ENCODE measurements around the gene CDYL2.
"Not testable (repeated sequence)": the region's sequence is repeated elsewhere in the genome, so short reads cannot be mapped to it uniquely, and the experiment has no call there.

Gene CDYL2

GRCh38 chr16:80655751-80656150 is 148.6 kb downstream of the CDYL2 start:
- no peak overlapping the region for H2AFZ ChIP-seq (ENCODE audit: low read depth, low read length)
- peaks cover 14% of the 10 kb centered on the region for H3K4me1 ChIP-seq (ENCODE audit: low read length)
- H3K9ac ChIP-seq (ENCODE audit: low read length): no peak overlapping the region
- no peaks in the 10 kb centered on the region for H4K20me1 ChIP-seq (ENCODE audit: insufficient read depth, low read length)
- no peak overlapping the region for H3K27ac ChIP-seq (ENCODE audit: low read length)
- TF ChIP-seq CTCF (IDR thresholded peaks at IDR 0.05; ENCODE audit: low read depth, low read length) (no peak), EZH2phosphoT487 (IDR thresholded peaks at IDR 0.05; ENCODE audit: low read depth) (no peak)
- no peaks in the 10 kb centered on the region for H3K9me3 ChIP-seq (ENCODE audit: insufficient read depth, low read length)
- no peaks in the 10 kb centered on the region for H3K79me2 ChIP-seq (ENCODE audit: low read length)
- no peak overlapping the region for H3K4me3 ChIP-seq (ENCODE audit: low read length)
- no peak overlapping the region for H3K4me2 ChIP-seq (ENCODE audit: low read length)
- no peaks in the 10 kb centered on the region for H3K27me3 ChIP-seq (ENCODE audit: low read depth, low read length)
- no peaks in the 10 kb centered on the region for H3K36me3 ChIP-seq (replicated peaks; ENCODE audit: low read depth, low read length)

GRCh38 chr16:80654094-80654862 is 150.1 kb downstream of the CDYL2 start:
- no peak overlapping the region for H3K4me2 ChIP-seq (ENCODE audit: low read length)
- H3K79me2 ChIP-seq (ENCODE audit: low read length): no peaks in the 10 kb centered on the region
- H3K36me3 ChIP-seq (replicated peaks; ENCODE audit: low read depth, low read length): no peaks in the 10 kb centered on the region
- peaks cover 14% of the 10 kb centered on the region for H3K4me1 ChIP-seq (ENCODE audit: low read length)
- no peak overlapping the region for H3K4me3 ChIP-seq (ENCODE audit: low read length)
- TF ChIP-seq CTCF (IDR thresholded peaks at IDR 0.05; ENCODE audit: low read depth, low read length) (no peak), EZH2phosphoT487 (IDR thresholded peaks at IDR 0.05; ENCODE audit: low read depth) (no peak)
- H4K20me1 ChIP-seq (ENCODE audit: insufficient read depth, low read length): no peaks in the 10 kb centered on the region
- no peaks in the 10 kb centered on the region for H3K27me3 ChIP-seq (ENCODE audit: low read depth, low read length)
- no peak overlapping the region for H3K27ac ChIP-seq (ENCODE audit: low read length)
- no peaks in the 10 kb centered on the region for H3K9me3 ChIP-seq (ENCODE audit: insufficient read depth, low read length)
- H2AFZ ChIP-seq (ENCODE audit: low read depth, low read length): no peak overlapping the region
- no peak overlapping the region for H3K9ac ChIP-seq (ENCODE audit: low read length)

GRCh38 chr16:80652441-80652840 is 152.0 kb downstream of the CDYL2 start:
- H3K27me3 ChIP-seq (ENCODE audit: low read depth, low read length): no peaks in the 10 kb centered on the region
- H3K9me3 ChIP-seq (ENCODE audit: insufficient read depth, low read length): no peaks in the 10 kb centered on the region
- no peak overlapping the region for H2AFZ ChIP-seq (ENCODE audit: low read depth, low read length)
- H3K27ac ChIP-seq (ENCODE audit: low read length): no peak overlapping the region
- no peaks in the 10 kb centered on the region for H3K79me2 ChIP-seq (ENCODE audit: low read length)
- H3K4me2 ChIP-seq (ENCODE audit: low read length): no peak overlapping the region
- no peaks in the 10 kb centered on the region for H4K20me1 ChIP-seq (ENCODE audit: insufficient read depth, low read length)
- H3K4me3 ChIP-seq (ENCODE audit: low read length): no peak overlapping the region
- TF ChIP-seq EZH2phosphoT487 (IDR thresholded peaks at IDR 0.05; ENCODE audit: low read depth): no peak
- TF ChIP-seq CTCF (IDR thresholded peaks at IDR 0.05; ENCODE audit: low read depth, low read length): no peak
- no peaks in the 10 kb centered on the region for H3K36me3 ChIP-seq (replicated peaks; ENCODE audit: low read depth, low read length)
- peaks cover 13% of the 10 kb centered on the region for H3K4me1 ChIP-seq (ENCODE audit: low read length)
- H3K9ac ChIP-seq (ENCODE audit: low read length): no peak overlapping the region

GRCh38 chr16:80650281-80650680 is 154.1 kb downstream of the CDYL2 start:
- H3K27me3 ChIP-seq (ENCODE audit: low read depth, low read length); H3K9ac ChIP-seq (ENCODE audit: low read length); H2AFZ ChIP-seq (ENCODE audit: low read depth, low read length); H3K4me1 ChIP-seq (ENCODE audit: low read length); H3K27ac ChIP-seq (ENCODE audit: low read length); H3K36me3 ChIP-seq (replicated peaks; ENCODE audit: low read depth, low read length); H4K20me1 ChIP-seq (ENCODE audit: insufficient read depth, low read length); H3K9me3 ChIP-seq (ENCODE audit: insufficient read depth, low read length); H3K4me2 ChIP-seq (ENCODE audit: low read length); H3K79me2 ChIP-seq (ENCODE audit: low read length); H3K4me3 ChIP-seq (ENCODE audit: low read length): not testable (repeated sequence)
